ENCODE measurements around the gene DDT. TPM values are rescaled to one million over a fixed set of nuclear protein-coding genes. Genes with fewer than 3 reads are reported as not detected.
"Not testable (repeated sequence)": the region's sequence is repeated elsewhere in the genome, so short reads cannot be mapped to it uniquely, and the experiment has no call there.

DDT gene
- total and polyA plus RNA-seq, 12 donors: 118 to 300 (median 146) TPM

- intact Hi-C loops (cut with DNase I): loop anchor here in 4 of 10 donors (5.0 to 10.0 kb wide), 2 partner anchors 47 to 50 kb away; partner anchors contain the start of gene DDT (in 4 of the 4)
- ATAC-seq (no peak), DNase-seq (no peak)
- TF ChIP-seq CTCF (IDR thresholded peaks at IDR 0.05): no peak
- H3K9me3 ChIP-seq: peaks cover 0 to 23% (median 0%) of the 10 kb centered on the region in 11 donors
- WGBS, 2 donors: 85 to 91% methylated on average over 6 of the region's 6 CpGs
- no peaks in the 10 kb centered on the region for H3K4me1 ChIP-seq
- no peak overlapping the region for H3K4me3 ChIP-seq
- no peak overlapping the region for H3K27ac ChIP-seq
- no peaks in the 10 kb centered on the region for H3K27me3 ChIP-seq
- H3K36me3 ChIP-seq: peaks cover 0 to 79% (median 0%) of the 10 kb centered on the region in 9 donors
Measured at GRCh38 chr22:23925020-23925606, 49.1 kb downstream of the DDT start.

GRCh38 chr22:23922921-23923320 lies 51.3 kb downstream of the DDT start:
- Histone ChIP-seq H3K27ac (no peak overlapping the region), H3K4me3 (no peak overlapping the region), H3K36me3 (peaks cover 0 to 73% (median 0%) of the 10 kb centered on the region in 9 donors), H3K4me1 (no peaks in the 10 kb centered on the region), H3K27me3 (no peaks in the 10 kb centered on the region), H3K9me3 (peaks cover 0 to 22% (median 0%) of the 10 kb centered on the region in 11 donors)
- WGBS, 2 donors: 59 to 68% methylated on average over 2 of the region's 2 CpGs
- intact Hi-C loops (cut with DNase I): loop anchor here in 1 of 10 donors (10.0 kb wide), 1 partner anchor 52 kb away; the partner anchor contains the start of gene DDT
- no peak for TF ChIP-seq CTCF (IDR thresholded peaks at IDR 0.05)
- DNase-seq (no peak), ATAC-seq (no peak)

- ATAC-seq, H3K4me1 ChIP-seq, H3K4me3 ChIP-seq, H3K27me3 ChIP-seq, DNase-seq, H3K27ac ChIP-seq: not testable (repeated sequence)
- Histone ChIP-seq H3K9me3 (peaks cover 0 to 22% (median 0%) of the 10 kb centered on the region in 11 donors), H3K36me3 (peaks cover 0 to 70% (median 0%) of the 10 kb centered on the region in 9 donors)
- intact Hi-C loops (cut with DNase I): loop anchor here in 1 of 10 donors (10.0 kb wide), 1 partner anchor 53 kb away; the partner anchor contains the start of gene DDT
- WGBS, 2 donors: 85 to 93% methylated on average over 13 of the region's 13 CpGs
Measured at GRCh38 chr22:23921586-23922201, 52.5 kb downstream of the DDT start.

Other genes with a start within 250 kb of the DDT start
- gene ZNF70, start 223.3 kb downstream of the DDT start, total RNA-seq: 1 to 10 TPM; 3.0 to 4.2 (median 3.6) TPM
- 1 to 10 TPM; 1.2 to 2.1 TPM for gene ZNF70, start 223.3 kb downstream of the DDT start, polyA plus RNA-seq
- 1 to 10 TPM in 4 of 10 donors, under 1 TPM in 2, not detected in 4; 0.56 to 2.5 (median 1.3) TPM for gene VPREB3, start 220.0 kb downstream of the DDT start, total RNA-seq
- under 1 TPM; 0.83 to 0.88 TPM for gene VPREB3, start 220.0 kb downstream of the DDT start, polyA plus RNA-seq
- gene C22orf15, start 211.5 kb downstream of the DDT start, total RNA-seq: not detected
- under 1 TPM; 0.12 to 0.66 TPM for gene C22orf15, start 211.5 kb downstream of the DDT start, polyA plus RNA-seq
- gene CHCHD10, start 206.5 kb downstream of the DDT start, total RNA-seq: 1,000 to 10,000 TPM in 8 of 10 donors, 100 to 1,000 TPM in 2; 860 to 1,727 (median 1,056) TPM
- 1,000 to 10,000 TPM in 1 of 2 donors, 100 to 1,000 TPM in 1; 735 to 3,552 TPM for gene CHCHD10, start 206.5 kb downstream of the DDT start, polyA plus RNA-seq
- 10 to 100 TPM in 4 of 10 donors, 1 to 10 TPM in 6; 3.5 to 23.4 (median 5.4) TPM for gene MMP11, start 201.6 kb downstream of the DDT start, total RNA-seq
- 10 to 100 TPM in 1 of 2 donors, 1 to 10 TPM in 1; 9.9 to 12.8 TPM for gene MMP11, start 201.6 kb downstream of the DDT start, polyA plus RNA-seq
- 10 to 100 TPM; 28.5 to 73.1 (median 39.8) TPM for gene SMARCB1, start 187.5 kb downstream of the DDT start, total RNA-seq
- 10 to 100 TPM; 26.8 to 70.0 TPM for gene SMARCB1, start 187.5 kb downstream of the DDT start, polyA plus RNA-seq
- gene DERL3, start 135.4 kb downstream of the DDT start, total RNA-seq: 1 to 10 TPM in 9 of 10 donors, under 1 TPM in 1; 0.91 to 5.1 (median 1.7) TPM
- 10 to 100 TPM in 1 of 2 donors, 1 to 10 TPM in 1; 2.0 to 14.1 TPM for gene DERL3, start 135.4 kb downstream of the DDT start, polyA plus RNA-seq
- gene SLC2A11, start 116.6 kb downstream of the DDT start, total RNA-seq: 10 to 100 TPM; 16.1 to 30.4 (median 21.2) TPM
- gene SLC2A11, start 116.6 kb downstream of the DDT start, polyA plus RNA-seq: 10 to 100 TPM in 1 of 2 donors, 1 to 10 TPM in 1; 8.3 to 42.1 TPM
- gene MIF, start 80.1 kb downstream of the DDT start, total RNA-seq: 100 to 1,000 TPM; 135 to 457 (median 225) TPM
- 100 to 1,000 TPM; 474 to 634 TPM for gene MIF, start 80.1 kb downstream of the DDT start, polyA plus RNA-seq
- gene GSTT2B, start 13.2 kb downstream of the DDT start, total RNA-seq: 10 to 100 TPM in 2 of 10 donors, 1 to 10 TPM in 8; 1.3 to 14.3 (median 4.2) TPM
- 10 to 100 TPM; 23.2 to 25.4 TPM for gene GSTT2B, start 13.2 kb downstream of the DDT start, polyA plus RNA-seq
- gene DDTL, start 7.6 kb downstream of the DDT start, total RNA-seq: 1 to 10 TPM in 4 of 10 donors, under 1 TPM in 1, not detected in 5; 0.99 to 3.3 (median 1.8) TPM
- gene DDTL, start 7.6 kb downstream of the DDT start, polyA plus RNA-seq: 1 to 10 TPM; 3.1 to 4.9 TPM
- gene GSTT2, start 5.7 kb upstream of the DDT start, total RNA-seq: under 1 TPM in 1 of 10 donors, not detected in 9; 0.40 TPM
- 1 to 10 TPM in 1 of 2 donors, under 1 TPM in 1; 0.44 to 2.5 TPM for gene GSTT2, start 5.7 kb upstream of the DDT start, polyA plus RNA-seq
- not detected for gene GSTT4, start 31.0 kb upstream of the DDT start, total RNA-seq
- not detected for gene GSTT4, start 31.0 kb upstream of the DDT start, polyA plus RNA-seq
- gene CABIN1, start 36.9 kb upstream of the DDT start, total RNA-seq: 10 to 100 TPM; 26.8 to 49.6 (median 34.1) TPM
- gene CABIN1, start 36.9 kb upstream of the DDT start, polyA plus RNA-seq: 10 to 100 TPM; 17.5 to 48.9 TPM
- 1 to 10 TPM in 6 of 10 donors, under 1 TPM in 4; 0.57 to 6.7 (median 1.5) TPM for gene SUSD2, start 207.0 kb upstream of the DDT start, total RNA-seq
- gene SUSD2, start 207.0 kb upstream of the DDT start, polyA plus RNA-seq: 1 to 10 TPM; 5.4 to 6.5 TPM

Data from heart right ventricle (tissue), 16 donors.